ENCODE measurements around the gene GABRA5. TPM values are rescaled to one million over a fixed set of nuclear protein-coding genes. Genes with fewer than 3 reads are reported as not detected.

GABRA5 gene
- total RNA-seq, 1 experiment from 2014 or later, result 4.9 TPM

DNA sequence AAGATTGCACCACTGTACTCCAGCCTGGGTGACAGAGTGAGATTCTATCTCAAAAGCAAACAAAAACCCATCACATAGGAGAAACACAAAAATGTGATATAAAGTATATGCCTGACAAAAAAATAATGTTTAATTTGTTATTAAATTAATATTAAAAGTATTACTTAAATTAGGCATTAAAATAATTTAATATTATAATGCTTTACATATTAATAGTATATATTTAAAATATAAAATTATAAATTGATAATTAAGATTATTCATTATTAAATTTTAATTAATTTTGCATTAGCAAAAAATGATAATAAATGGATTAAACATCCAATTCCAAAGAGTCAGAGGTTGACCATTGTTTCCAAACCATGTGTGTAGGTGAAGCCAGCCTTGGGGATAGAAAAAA, 22.0 kb upstream of the GABRA5 start:
- Histone ChIP-seq H3K9me3 (ENCODE audit: control insufficient read depth, low read depth, low read length) (no peaks in the 10 kb centered on the region), H2BK20ac (ENCODE audit: low read depth, low read length, poor library complexity, severe bottlenecking) (no peak overlapping the region), H4K8ac (replicated peaks; ENCODE audit: insufficient read length, low read depth, low read length) (no peak overlapping the region), H2BK120ac (ENCODE audit: low read depth, low read length, poor library complexity, severe bottlenecking) (no peak overlapping the region), H2BK15ac (ENCODE audit: low read depth, low read length) (no peak overlapping the region), H4K91ac (ENCODE audit: insufficient read length, low read depth, low read length) (no peak overlapping the region), H3K14ac (ENCODE audit: insufficient read depth, low read length) (no peak overlapping the region), H3K56ac (ENCODE audit: insufficient read length, low read depth, low read length) (no peak overlapping the region), H3K79me2 (ENCODE audit: insufficient read depth, low read length) (no peaks in the 10 kb centered on the region; the same call in 1 of the 2 replicates), H2BK5ac (ENCODE audit: insufficient read length, low read length) (no peak overlapping the region), H3K4me2 (ENCODE audit: insufficient read depth, insufficient read length, low read length) (no peak overlapping the region), H3K27ac (ENCODE audit: insufficient read length, low read depth, low read length) (no peak overlapping the region), H3T11ph (ENCODE audit: low read length) (no peak overlapping the region), H3K18ac (ENCODE audit: insufficient read length, low read depth, low read length) (no peak overlapping the region), H2AFZ (ENCODE audit: low read length) (no peak overlapping the region), H2BK12ac (ENCODE audit: insufficient read length, low read depth, low read length) (no peak overlapping the region), H3K9ac (ENCODE audit: extremely low read depth, insufficient read length, low read length) (no peak overlapping the region), H3K4ac (ENCODE audit: low read depth, low read length) (no peak overlapping the region), H3K27me3 (ENCODE audit: insufficient read depth, low read length) (no peaks in the 10 kb centered on the region), H2AK5ac (ENCODE audit: insufficient read length, low read length) (no peak overlapping the region), H4K20me1 (ENCODE audit: control insufficient read depth, insufficient read depth, insufficient read length) (no peaks in the 10 kb centered on the region), H3K4me1 (ENCODE audit: insufficient read depth, low read length) (peaks cover 2% of the 10 kb centered on the region), H3K79me1 (ENCODE audit: insufficient read depth, low read depth, low read length, poor library complexity, severe bottlenecking) (no peaks in the 10 kb centered on the region), H4K5ac (ENCODE audit: insufficient read length, low read depth, low read length) (no peak overlapping the region), H3K23me2 (ENCODE audit: insufficient read length, low read depth, low read length, poor library complexity, severe bottlenecking) (no peaks in the 10 kb centered on the region), H3K23ac (ENCODE audit: insufficient read length, low read depth, low read length) (no peak overlapping the region)
- Mint-ChIP-seq H3K4me1 (peaks cover 14 to 27% of the 10 kb centered on the region in 2 experiments), H3K36me3 (ENCODE audit: insufficient read depth in 1 of 3, low read depth in 3 of 3) (peaks cover 0 to 7% (median 0%) of the 10 kb centered on the region in 3 experiments; a peak in 3 of 7 replicates), H3K27me3 (ENCODE audit: low read depth) (no peaks in the 10 kb centered on the region), H3K4me3 (no peak overlapping the region), H3K9me3 (peaks cover 5 to 6% of the 10 kb centered on the region in 2 experiments; a peak in 4 of 5 replicates), H3K27ac (no peak overlapping the region)
- no peak for DNase-seq
- TF ChIP-seq, protein P1, sequence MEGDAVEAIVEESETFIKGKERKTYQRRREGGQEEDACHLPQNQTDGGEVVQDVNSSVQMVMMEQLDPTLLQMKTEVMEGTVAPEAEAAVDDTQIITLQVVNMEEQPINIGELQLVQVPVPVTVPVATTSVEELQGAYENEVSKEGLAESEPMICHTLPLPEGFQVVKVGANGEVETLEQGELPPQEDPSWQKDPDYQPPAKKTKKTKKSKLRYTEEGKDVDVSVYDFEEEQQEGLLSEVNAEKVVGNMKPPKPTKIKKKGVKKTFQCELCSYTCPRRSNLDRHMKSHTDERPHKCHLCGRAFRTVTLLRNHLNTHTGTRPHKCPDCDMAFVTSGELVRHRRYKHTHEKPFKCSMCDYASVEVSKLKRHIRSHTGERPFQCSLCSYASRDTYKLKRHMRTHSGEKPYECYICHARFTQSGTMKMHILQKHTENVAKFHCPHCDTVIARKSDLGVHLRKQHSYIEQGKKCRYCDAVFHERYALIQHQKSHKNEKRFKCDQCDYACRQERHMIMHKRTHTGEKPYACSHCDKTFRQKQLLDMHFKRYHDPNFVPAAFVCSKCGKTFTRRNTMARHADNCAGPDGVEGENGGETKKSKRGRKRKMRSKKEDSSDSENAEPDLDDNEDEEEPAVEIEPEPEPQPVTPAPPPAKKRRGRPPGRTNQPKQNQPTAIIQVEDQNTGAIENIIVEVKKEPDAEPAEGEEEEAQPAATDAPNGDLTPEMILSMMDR (conservative IDR thresholded peaks at IDR 0.05), result no peak
